22Rv1 (cell line): ENCODE data around the gene PDE6A.

Experiments used
- CTCF ChIP-seq: fragments of 450-650 bp; IDR thresholded peaks from 2 replicates; pipeline ENCODE4 v1.5.1; 2017; ENCODE audit warnings: mild to moderate bottlenecking
- ZFX ChIP-seq: fragments of 450-650 bp; IDR thresholded peaks from 2 replicates; pipeline ENCODE4 v1.6.1; 2017; ENCODE audit warnings: antibody characterized with exemption, borderline replicate concordance

GRCh38 chr5:149898811-149899210, 45.8 kb downstream of the PDE6A start:
- TF ChIP-seq CTCF (no peak), ZFX (no peak)
